Adrenal gland (tissue), 12 donors: ENCODE measurements around the gene ENAH. TPM values are rescaled to one million over a fixed set of nuclear protein-coding genes. Genes with fewer than 3 reads are reported as not detected.

Experiments used
- DNase-seq, 7 donors: peaks; one replicate each; pipeline ENCODE4 v3.0.0-alpha.2; 2019 to 2020
- H3K27ac ChIP-seq, 5 donors: fragments of 200-600 bp; sonication (generic) in 4 of 5; 1 replicate in 3 of 5; 2 replicates in 2 of 5; pipeline versions ENCODE4 v1.5.1 to v1.8.0; 2016 to 2020; ENCODE audit warnings: mild to moderate bottlenecking in 1 of 5
- H3K27me3 ChIP-seq: fragments of 200-600 bp; 2 replicates; pipeline ENCODE4 v1.8.0; 2021
- H3K36me3 ChIP-seq, 2 donors: fragments of 200-600 bp; replicated peaks in 1 of 2; 1 replicate in 1 of 2; 2 replicates in 1 of 2; pipeline versions ENCODE4 v1.5.1 to v1.8.0; 2018 to 2022
- H3K4me1 ChIP-seq, 2 donors: fragments of 200-600 bp; replicated peaks in 1 of 2; 1 replicate in 1 of 2; 2 replicates in 1 of 2; pipeline versions ENCODE4 v1.5.1 to v1.8.0; 2018 to 2021
- H3K4me3 ChIP-seq, 4 donors: fragments of 200-600 bp; sonication (generic) in 3 of 4; one replicate each; pipeline ENCODE4 v1.5.1; 2016 to 2018
- H3K9me3 ChIP-seq, 3 donors: fragments of 200-600 bp; sonication (generic) in 1 of 3; replicated peaks in 1 of 3; 1 replicate in 2 of 3; 2 replicates in 1 of 3; pipeline versions ENCODE4 v1.5.1 to v1.8.0; 2016 to 2021
- POLR2A ChIP-seq, 2 donors: fragments of 450-650 bp; IDR thresholded peaks; one replicate each; pipeline ENCODE4 v1.6.1; 2017; ENCODE audit warnings: antibody characterized with exemption in 2 of 2, mild to moderate bottlenecking in 2 of 2, moderate library complexity in 1 of 2
- WGBS, 4 donors: extraction: QIAGEN DNeasy Blood & Tissue Kit in 2 of 4; methylation state at CpG; one replicate each; pipeline versions ENCODE4 v1.1.5 to v1.1.7; 2013 to 2017; 5-methylcytosine and 5-hydroxymethylcytosine counted together
- intact Hi-C, 2 donors: fragments of 100-400 bp; cut with DNase I; formaldehyde crosslinking; loops; one replicate each; pipeline versions ENCODE4 v1.14.1 to v1.15.0; 2022 to 2023
- polyA plus RNA-seq, 3 donors: library from polyadenylated mRNA; stranded (reverse); fragments of 200-250 nt in 2 of 3; fragments of 350-450 nt in 1 of 3; fragmentation: Illumina TruSeq in 1 of 3; extraction: RNeasy Lipid Tissue Mini Kit (QIAGEN cat#74804) in 1 of 3; gene quantifications; one replicate each; pipeline ENCODE4 v1.2.3, GENCODE V29; 2013 to 2014
- total RNA-seq, 9 donors: library from RNA; depleted of rRNA in 4 of 9; stranded (reverse); fragments of >200 nt in 4 of 9; fragments of 120-200 nt in 1 of 9; fragmentation: NEBNext Ultra II Directional in 1 of 9; extraction: Animal tissue kit (Norgen Biotek cat#: 25700) in 1 of 9; gene quantifications; one replicate each; pipeline versions ENCODE4 v1.1.0 to v1.2.4, GENCODE V29; 2013 to 2023
- TF ChIP-seq, protein P1 (sequence below), 6 experiments: fragments of 450-650 bp in 4 of 6; fragments of 200-600 bp in 2 of 6; sonication (generic) in 1 of 6; IDR thresholded peaks; 1 replicate in 5 of 6; 2 replicates in 1 of 6; pipeline versions ENCODE4 v1.5.1 to v1.8.0; 2016 to 2021; ENCODE audit warnings: antibody characterized with exemption in 6 of 6, mild to moderate bottlenecking in 2 of 6, moderate library complexity in 1 of 6
- donor health status: healthy with polysubstance abuse.
- donor health status: Bipolar disorder and iron deficiency.
- donor health status: DM: yes; HTN: yes; CAD: no.
- donor health status: DM: no; HTN: no; CAD: no.
- donor health status: DM: no; HTN: no; CAD: no.
- donor health status: DM: yes; HTN: yes; CAD: no.

ENAH gene
- total and polyA plus RNA-seq, 12 donors = 10.0 to 142 (median 71.9) TPM

DNA sequence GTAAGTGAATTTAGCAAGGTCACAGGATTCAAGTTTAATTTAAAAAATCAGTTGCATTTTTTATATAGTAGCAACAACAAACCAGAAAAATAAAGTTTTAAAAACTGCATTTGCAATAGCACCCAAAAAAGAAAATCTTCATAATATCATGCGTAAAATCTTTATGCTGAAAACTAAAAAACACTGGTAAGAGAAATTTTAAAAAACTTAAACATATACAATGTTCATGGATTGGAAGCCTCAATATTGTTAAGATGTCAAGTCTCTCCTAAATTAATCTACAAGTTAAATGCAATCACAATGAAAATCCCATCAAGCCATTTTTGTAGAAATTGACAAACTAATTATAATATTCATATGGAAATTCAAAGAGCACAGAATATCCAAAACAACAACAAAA is 65.6 kb downstream of the ENAH start:
- no peaks in the 10 kb centered on the region for H3K27me3 ChIP-seq
- H3K4me3 ChIP-seq = no peak overlapping the region
- 95 to 100% (median 98%) methylated on average over 1 of the region's 1 CpG for WGBS, 4 donors
- TF ChIP-seq, protein P1, sequence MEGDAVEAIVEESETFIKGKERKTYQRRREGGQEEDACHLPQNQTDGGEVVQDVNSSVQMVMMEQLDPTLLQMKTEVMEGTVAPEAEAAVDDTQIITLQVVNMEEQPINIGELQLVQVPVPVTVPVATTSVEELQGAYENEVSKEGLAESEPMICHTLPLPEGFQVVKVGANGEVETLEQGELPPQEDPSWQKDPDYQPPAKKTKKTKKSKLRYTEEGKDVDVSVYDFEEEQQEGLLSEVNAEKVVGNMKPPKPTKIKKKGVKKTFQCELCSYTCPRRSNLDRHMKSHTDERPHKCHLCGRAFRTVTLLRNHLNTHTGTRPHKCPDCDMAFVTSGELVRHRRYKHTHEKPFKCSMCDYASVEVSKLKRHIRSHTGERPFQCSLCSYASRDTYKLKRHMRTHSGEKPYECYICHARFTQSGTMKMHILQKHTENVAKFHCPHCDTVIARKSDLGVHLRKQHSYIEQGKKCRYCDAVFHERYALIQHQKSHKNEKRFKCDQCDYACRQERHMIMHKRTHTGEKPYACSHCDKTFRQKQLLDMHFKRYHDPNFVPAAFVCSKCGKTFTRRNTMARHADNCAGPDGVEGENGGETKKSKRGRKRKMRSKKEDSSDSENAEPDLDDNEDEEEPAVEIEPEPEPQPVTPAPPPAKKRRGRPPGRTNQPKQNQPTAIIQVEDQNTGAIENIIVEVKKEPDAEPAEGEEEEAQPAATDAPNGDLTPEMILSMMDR (IDR thresholded peaks at IDR 0.05) = no peak
- no peak for TF ChIP-seq POLR2A (IDR thresholded peaks at IDR 0.05)
- H3K27ac ChIP-seq = no peak overlapping the region
- intact Hi-C loops = no loop called here
- no peaks in the 10 kb centered on the region for H3K4me1 ChIP-seq
- no peak for DNase-seq
- no peaks in the 10 kb centered on the region for H3K36me3 ChIP-seq
- no peaks in the 10 kb centered on the region for H3K9me3 ChIP-seq

DNA sequence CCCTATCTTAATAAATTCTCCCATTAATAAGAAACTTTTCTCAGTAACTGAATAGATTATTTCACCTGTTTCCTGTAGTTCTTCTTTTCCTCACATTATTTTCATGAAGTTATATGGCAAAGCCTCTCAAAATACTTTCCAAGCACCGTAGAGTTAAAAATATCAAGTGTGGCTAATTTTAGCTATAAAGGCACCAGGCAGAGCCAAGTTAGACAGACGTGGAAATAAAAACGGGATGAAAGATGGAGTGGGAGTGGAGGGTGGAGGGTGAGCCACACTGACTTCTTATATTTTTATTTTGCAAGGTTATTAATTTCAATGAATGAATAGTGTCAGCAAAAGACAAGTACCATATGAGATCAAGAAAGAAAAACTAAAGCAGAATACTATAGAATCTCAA is 71.7 kb downstream of the ENAH start:
- DNase-seq = no peak
- TF ChIP-seq, protein P1 (IDR thresholded peaks at IDR 0.05) = no peak
- TF ChIP-seq POLR2A (IDR thresholded peaks at IDR 0.05) = no peak
- intact Hi-C loops = no loop called here
- 15 to 25% (median 21%) methylated on average over 3 of the region's 3 CpGs for WGBS, 4 donors
- Histone ChIP-seq H3K4me3 (no peak overlapping the region), H3K27ac (no peak overlapping the region), H3K27me3 (no peaks in the 10 kb centered on the region), H3K4me1 (peaks cover 5 to 19% of the 10 kb centered on the region in 2 donors), H3K9me3 (no peaks in the 10 kb centered on the region), H3K36me3 (no peaks in the 10 kb centered on the region)

DNA sequence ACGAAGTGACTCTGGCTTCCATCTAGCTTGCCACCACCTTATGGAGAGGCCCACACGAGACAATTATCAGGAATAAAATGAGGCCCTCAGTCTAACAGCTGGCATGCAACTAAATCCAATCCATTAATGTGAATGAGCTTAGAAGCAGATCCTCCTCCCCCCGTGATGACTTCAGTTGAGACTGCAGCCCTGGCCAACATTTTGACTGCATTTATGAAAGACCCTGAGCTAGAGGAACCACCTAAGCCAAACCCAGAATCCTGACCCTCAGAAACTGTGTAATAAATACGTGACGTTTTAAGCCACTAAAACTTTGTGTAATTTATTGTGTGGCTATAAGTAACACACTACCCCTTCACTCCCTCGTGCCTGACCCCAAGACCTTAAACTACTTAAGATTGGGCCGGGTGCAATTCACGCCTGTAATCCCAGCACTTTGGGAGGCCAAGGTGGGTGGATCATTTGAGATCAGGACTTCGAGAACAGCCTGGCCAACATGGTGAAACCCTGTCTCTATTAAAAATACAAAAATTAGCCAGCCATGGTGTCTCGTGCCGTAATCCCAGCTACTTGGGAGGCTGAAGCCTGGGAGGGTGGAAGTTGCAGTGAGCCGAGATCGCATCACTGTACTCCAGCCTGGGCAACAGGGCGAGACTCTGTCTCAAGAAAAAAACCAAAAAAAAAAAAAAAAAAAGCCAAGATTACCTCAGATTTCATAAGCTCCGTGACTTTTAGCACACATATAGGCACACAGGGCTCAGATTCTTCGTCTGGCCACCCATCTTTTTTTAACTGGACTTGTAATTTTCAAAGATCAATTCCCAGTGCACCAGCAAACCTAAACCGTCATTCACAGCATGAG is 72.5 kb downstream of the ENAH start:
- Histone ChIP-seq H3K9me3 (no peaks in the 10 kb centered on the region), H3K4me1 (peaks cover 5 to 19% of the 10 kb centered on the region in 2 donors), H3K27me3 (no peaks in the 10 kb centered on the region), H3K4me3 (no peak overlapping the region), H3K36me3 (no peaks in the 10 kb centered on the region), H3K27ac (no peak overlapping the region)
- TF ChIP-seq, protein P1 (IDR thresholded peaks at IDR 0.05) = no peak
- TF ChIP-seq POLR2A (IDR thresholded peaks at IDR 0.05) = no peak
- 73 to 80% (median 75%) methylated on average over 17 of the region's 17 CpGs for WGBS, 4 donors
- DNase-seq = no peak
- intact Hi-C loops = no loop called here

DNA sequence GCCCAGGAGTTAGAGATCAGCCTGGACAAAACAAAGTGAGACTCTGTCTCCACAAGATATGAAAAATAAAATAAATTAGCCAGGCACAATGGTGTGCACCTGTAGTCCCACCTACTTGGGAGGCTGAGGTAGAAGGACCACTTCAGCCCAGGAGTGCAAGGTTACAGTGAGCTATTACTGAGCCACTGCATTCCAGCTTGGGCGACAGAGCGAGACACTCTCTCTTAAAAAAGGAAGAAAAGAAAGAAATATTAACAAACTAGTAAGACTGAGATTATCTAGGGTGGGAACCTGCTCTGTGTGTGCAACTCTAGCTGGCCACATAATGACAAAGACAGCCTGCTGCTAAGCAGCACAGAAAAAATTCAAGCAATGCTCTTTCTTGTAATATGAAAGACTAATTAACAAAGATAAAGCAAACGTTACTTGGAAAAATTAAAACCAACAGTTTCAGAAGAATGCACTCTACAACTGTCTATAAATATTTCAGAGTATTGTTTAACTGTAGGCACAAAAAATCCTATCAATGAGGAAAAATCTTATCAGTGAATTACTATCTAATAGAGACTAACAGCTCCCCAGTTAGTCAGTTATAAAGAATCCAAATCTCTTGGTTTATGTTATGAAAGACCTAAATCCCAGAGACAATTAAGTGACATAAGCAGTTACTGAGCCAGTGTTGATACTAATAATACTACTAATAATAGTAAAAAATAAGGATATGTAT is 74.5 kb downstream of the ENAH start:
- WGBS, 4 donors = 67 to 75% (median 71%) methylated on average over 3 of the region's 3 CpGs
- TF ChIP-seq, protein P1 (IDR thresholded peaks at IDR 0.05) = no peak
- TF ChIP-seq POLR2A (IDR thresholded peaks at IDR 0.05) = no peak
- H3K9me3 ChIP-seq = no peaks in the 10 kb centered on the region
- no peak overlapping the region for H3K4me3 ChIP-seq
- no peak overlapping the region for H3K27ac ChIP-seq
- no peaks in the 10 kb centered on the region for H3K36me3 ChIP-seq
- intact Hi-C loops = no loop called here
- H3K4me1 ChIP-seq = peaks cover 5 to 19% of the 10 kb centered on the region in 2 donors
- DNase-seq = no peak
- H3K27me3 ChIP-seq = no peaks in the 10 kb centered on the region
